IMR-90 (cell line): ENCODE measurements around the gene CCDC9. TPM values are rescaled to one million over a fixed set of nuclear protein-coding genes. Genes with fewer than 3 reads are reported as not detected.

Experiments
- ATAC-seq: fragments of 200-7000 bp; cut with Tn5 transposase; 2 replicates; pipeline ENCODE4 v1.9.1; 2020; ENCODE audit warnings: low read depth, mild to moderate bottlenecking, moderate library complexity
- BruUV-seq: library from RNA; stranded (reverse); fragments of 400-500 nt; replicated peaks from 2 replicates; lab custom pipeline; 2021; lab: Mats Ljungman, UMichigan
- CTCF ChIA-PET: fragments of 300-600 bp; formaldehyde crosslinking; extraction: SDS; loops from one replicate; lab custom pipeline; 2021; ENCODE audit warnings: antibody characterized with exemption; lab: Yijun Ruan, JAX
- POLR2A ChIA-PET: fragments of 300-600 bp; sonication (Branson Sonifier 250); formaldehyde crosslinking; loops from one replicate; lab custom pipeline; 2022; ENCODE audit warnings: antibody characterized with exemption; ENCODE audit not compliant: unreplicated experiment; lab: Charles Lee
- DNase-seq: peaks from one replicate; pipeline ENCODE4 v3.0.0; 2013
- H2AFZ ChIP-seq: replicated peaks from 2 replicates; pipeline ENCODE3; 2013; ENCODE audit warnings: low read length, mild to moderate bottlenecking; ENCODE audit not compliant: poor library complexity
- H2AK5ac ChIP-seq: 2 replicates; pipeline ENCODE4 v1.6.1; 2013; ENCODE audit warnings: low read depth, low read length, inconsistent platforms
- H2AK9ac ChIP-seq: replicated peaks from 2 replicates; pipeline ENCODE3; 2013; ENCODE audit warnings: mild to moderate bottlenecking, low read depth, low read length, moderate library complexity; ENCODE audit not compliant: poor library complexity
- H2BK120ac ChIP-seq: 2 replicates; pipeline ENCODE4 v1.6.1; 2013; ENCODE audit warnings: low read depth, low read length, inconsistent platforms
- H2BK15ac ChIP-seq: 3 replicates; pipeline ENCODE4 v1.6.1; 2013; ENCODE audit warnings: low read depth, low read length, inconsistent platforms
- H2BK20ac ChIP-seq: 2 replicates; pipeline ENCODE4 v1.6.1; 2013; ENCODE audit warnings: low read depth, mild to moderate bottlenecking, inconsistent platforms, low read length, moderate library complexity
- H2BK5ac ChIP-seq: 2 replicates; pipeline ENCODE4 v1.6.1; 2013; ENCODE audit warnings: mild to moderate bottlenecking, low read depth, low read length, inconsistent platforms; ENCODE audit not compliant: poor library complexity, severe bottlenecking
- H3K14ac ChIP-seq: replicated peaks from 2 replicates; pipeline ENCODE4 v1.6.1; 2013; ENCODE audit warnings: low read depth, low read length, inconsistent platforms
- H3K18ac ChIP-seq: 2 replicates; pipeline ENCODE4 v1.6.1; 2013; ENCODE audit warnings: low read depth, low read length, control low read depth
- H3K23ac ChIP-seq: 2 replicates; pipeline ENCODE4 v1.6.1; 2013; ENCODE audit warnings: low read depth, low read length, inconsistent platforms
- H3K27ac ChIP-seq: 2 replicates; pipeline ENCODE4 v1.5.1; 2013; ENCODE audit warnings: mild to moderate bottlenecking, control low read depth, low read length; ENCODE audit not compliant: insufficient read depth
- H3K27me3 ChIP-seq: 2 replicates; pipeline ENCODE4 v1.6.1; 2013; ENCODE audit warnings: low read length; ENCODE audit not compliant: control insufficient read depth, insufficient read depth
- H3K36me3 ChIP-seq: 2 replicates; pipeline ENCODE4 v1.6.1; 2013; ENCODE audit warnings: low read length, mixed read lengths; ENCODE audit not compliant: control insufficient read depth, insufficient read depth
- H3K4ac ChIP-seq: 2 replicates; pipeline ENCODE4 v1.6.1; 2013; ENCODE audit warnings: low read depth, low read length, inconsistent platforms
- H3K4me1 ChIP-seq: 2 replicates; pipeline ENCODE4 v1.6.1; 2013; ENCODE audit warnings: low read length, mixed read lengths; ENCODE audit not compliant: control insufficient read depth, insufficient read depth
- H3K4me2 ChIP-seq: 2 replicates; pipeline ENCODE4 v1.6.1; 2013; ENCODE audit warnings: low read depth, mild to moderate bottlenecking, control low read depth, low read length, moderate library complexity
- H3K4me3 ChIP-seq: 2 replicates; pipeline ENCODE4 v1.5.1; 2013; ENCODE audit warnings: low read depth, mild to moderate bottlenecking, control low read depth, low read length, moderate library complexity; ENCODE audit not compliant: insufficient read depth
- H3K56ac ChIP-seq: 2 replicates; pipeline ENCODE4 v1.6.1; 2013; ENCODE audit warnings: low read length, inconsistent platforms; ENCODE audit not compliant: insufficient read depth; ENCODE audit errors: extremely low read depth
- H3K79me1 ChIP-seq, 2 experiments: 2 replicates each; pipeline ENCODE4 v1.6.1; 2013; ENCODE audit warnings: low read length in 2 of 2, inconsistent platforms in 1 of 2, low read depth in 1 of 2
- H3K9ac ChIP-seq: 2 replicates; pipeline ENCODE4 v1.6.1; 2013; ENCODE audit warnings: low read depth, low read length, control low read depth
- H3K9me1 ChIP-seq: 2 replicates; pipeline ENCODE4 v1.6.1; 2013; ENCODE audit warnings: low read length, inconsistent platforms; ENCODE audit not compliant: insufficient read depth
- H3K9me3 ChIP-seq: 2 replicates; pipeline ENCODE4 v1.6.1; 2013; ENCODE audit warnings: low read length; ENCODE audit not compliant: control insufficient read depth, insufficient read depth
- H4K20me1 ChIP-seq: 2 replicates; pipeline ENCODE4 v1.6.1; 2013; ENCODE audit warnings: low read length, inconsistent platforms; ENCODE audit not compliant: insufficient read depth
- H4K5ac ChIP-seq: 2 replicates; pipeline ENCODE4 v1.6.1; 2013; ENCODE audit warnings: mild to moderate bottlenecking, low read depth, low read length, control low read depth
- H4K8ac ChIP-seq, 2 experiments: 2 replicates each; pipeline ENCODE4 v1.6.1; 2013; ENCODE audit warnings: low read depth in 2 of 2, low read length in 2 of 2, control low read depth in 1 of 2, inconsistent platforms in 1 of 2
- H4K91ac ChIP-seq: 2 replicates; pipeline ENCODE4 v1.6.1; 2013; ENCODE audit warnings: low read depth, low read length, inconsistent platforms; ENCODE audit not compliant: insufficient read depth
- BHLHE40 ChIP-seq: fragments of 150-350 bp; IDR thresholded peaks from 2 replicates; pipeline ENCODE4 v1.6.1; 2016; ENCODE audit warnings: mild to moderate bottlenecking, low read depth, low read length
- CEBPB ChIP-seq: IDR thresholded peaks from 2 replicates; pipeline ENCODE4 v1.6.1; 2012; ENCODE audit warnings: low read depth, low read length, improper control_type of control experiment
- CHD1 ChIP-seq: IDR thresholded peaks from 2 replicates; pipeline ENCODE4 v1.6.1; 2012; ENCODE audit warnings: low read depth, low read length, improper control_type of control experiment
- FOS ChIP-seq: fragments of 150-350 bp; IDR thresholded peaks from 2 replicates; pipeline ENCODE4 v1.6.1; 2016; ENCODE audit warnings: low read depth, low read length
- SMC3 ChIP-seq: fragments of 150-350 bp; IDR thresholded peaks from 2 replicates; pipeline ENCODE4 v1.6.1; 2016; ENCODE audit warnings: low read depth, mild to moderate bottlenecking, antibody characterized with exemption, low read length, moderate library complexity
- WGBS, 2 experiments: methylation state at CpG; one replicate each; pipeline versions ENCODE4 v1.1.5 to v1.1.7; 2013; ENCODE audit warnings: missing lambda C conversion rate in 2 of 2; ENCODE audit not compliant: insufficient read length in 1 of 2; ENCODE audit errors: extremely low coverage in 2 of 2; 5-methylcytosine and 5-hydroxymethylcytosine counted together
- dilution Hi-C: fragments of 300-500 bp; cut with HindIII; formaldehyde crosslinking; loops from one replicate; pipeline ENCODE4 v1.14.3; 2018; ENCODE audit warnings: low sequenced_read_pairs; ENCODE audit not compliant: unreplicated experiment
- in situ Hi-C: fragments of 300-500 bp; cut with MboI; formaldehyde crosslinking; loops from 3 replicates; pipeline ENCODE4 v1.14.3; 2019; ENCODE audit warnings: low sequenced_read_pairs, inconsistent platforms, mixed read lengths
- intact Hi-C: fragments of 100-400 bp; cut with micrococcal nuclease; formaldehyde crosslinking; loops from 2 replicates; pipeline ENCODE4 v1.10.0; 2022
- polyA plus RNA-seq, 3 experiments: library from polyadenylated mRNA; depleted of rRNA; stranded (reverse); fragments of >200 nt; gene quantifications; 2 replicates each; pipeline ENCODE4 v1.2.3, GENCODE V29; 2012; ENCODE audit warnings: low replicate concordance in 1 of 3
- total RNA-seq: library from RNA; depleted of rRNA; stranded (reverse); fragments of >200 nt; gene quantifications from 2 replicates; pipeline ENCODE4 v1.2.3, GENCODE V29; 2012

CCDC9 gene
- total and polyA plus RNA-seq, 2 of the 4 experiments (the other 2 are of a cell fraction) = 2.9 to 8.6 TPM

DNA sequence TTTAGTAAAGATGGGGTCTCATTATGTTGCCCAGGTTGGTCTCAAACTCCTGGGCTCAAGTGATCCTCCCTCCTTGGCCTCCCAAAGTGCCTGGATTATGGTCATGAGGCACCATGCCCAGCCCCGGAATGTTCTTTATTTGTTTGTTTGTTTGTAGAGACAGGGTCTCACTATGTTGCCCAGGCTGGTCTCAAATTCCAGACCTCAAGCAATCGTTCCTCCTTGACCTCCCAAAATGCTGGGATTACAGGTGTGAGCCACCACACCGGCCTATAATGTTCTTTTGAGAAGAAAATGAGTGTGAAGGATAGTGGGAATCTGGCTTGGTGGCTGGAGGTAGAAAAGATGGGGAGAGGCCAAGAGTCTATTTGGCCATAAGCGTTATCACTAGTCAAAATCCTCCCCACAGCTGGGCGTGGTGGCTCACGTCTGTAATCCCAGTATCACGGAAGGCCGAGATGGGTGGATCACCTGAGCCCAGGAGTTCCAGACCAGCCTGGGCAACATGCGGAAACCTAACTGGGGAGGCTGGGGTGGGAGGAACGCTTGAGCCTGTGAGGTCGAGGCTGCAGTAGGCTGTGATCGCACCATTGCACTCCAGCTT, 20.2 kb upstream of the CCDC9 start:
- Histone ChIP-seq H3K56ac (no peak overlapping the region), H4K91ac (no peak overlapping the region), H4K5ac (no peak overlapping the region), H3K9me1 (peaks cover 12% of the 10 kb centered on the region), H2AK9ac (no peak overlapping the region), H3K4me1 (peaks cover 22% of the 10 kb centered on the region), H3K23ac (no peak overlapping the region), H3K9me3 (no peaks in the 10 kb centered on the region), H3K27me3 (no peaks in the 10 kb centered on the region), H3K4ac (0 out of 2 replicates have a peak overlapping the region, but pooled peaks have one; percentile 5), H4K20me1 (no peaks in the 10 kb centered on the region), H3K27ac (no peak overlapping the region), H4K8ac (no peak overlapping the region), H2BK20ac (no peak overlapping the region), H3K9ac (no peak overlapping the region), H3K79me1 (peaks cover 4 to 15% of the 10 kb centered on the region in 2 experiments), H2BK5ac (no peak overlapping the region), H3K4me3 (no peak overlapping the region), H3K4me2 (no peak overlapping the region), H3K18ac (no peak overlapping the region), H2BK120ac (no peak overlapping the region), H2AFZ (no peak overlapping the region), H3K36me3 (no peaks in the 10 kb centered on the region), H2AK5ac (no peak overlapping the region), H3K14ac (no peak overlapping the region), H2BK15ac (no peak overlapping the region)
- no peak for DNase-seq
- CTCF ChIA-PET = no interaction called here
- dilution Hi-C loops = no loop called here
- ATAC-seq = no peak
- intact Hi-C loops = no loop called here
- 88% methylated on average over 3 of the region's 12 CpGs; no CpG with 5 or more reads in 1 of the 2 experiments for WGBS, 2 experiments
- TF ChIP-seq BHLHE40 (no peak), SMC3 (no peak), FOS (no peak), CEBPB (no peak), CHD1 (no peak)
- POLR2A ChIA-PET = no interaction called here
- in situ Hi-C loops = no loop called here
- BruUV-seq = no TSS peak
